Skeletal muscle cell (primary cell): ENCODE data around the gene NXF1.
"Not testable (repeated sequence)": the region's sequence is repeated elsewhere in the genome, so short reads cannot be mapped to it uniquely, and the experiment has no call there.

Experiments used
- DNase-seq: peaks from one replicate; pipeline ENCODE4 v3.0.0-alpha.2; 2010; ENCODE audit warnings: low read depth
- H3K4me3 ChIP-seq: 2 replicates; pipeline ENCODE4 v1.5.1; 2011; ENCODE audit warnings: low read depth, mild to moderate bottlenecking, control low read depth, low read length, moderate library complexity

NXF1 gene

GRCh38 chr11:62791501-62792201, 13.6 kb downstream of the NXF1 start, which contains the start of gene TMEM223:
TSS of gene TMEM223 (minus strand) at chr11:62792006. CDS start at chr11:62791994, 12 bp downstream.
- no peak for DNase-seq
- peak within 1 kb of the TSS; percentile 77 for H3K4me3 ChIP-seq

- DNase-seq, result no peak
- H3K4me3 ChIP-seq, result no peak overlapping the region
Observed at GRCh38 chr11:62789576-62789975, 15.7 kb downstream of the NXF1 start.

DNA sequence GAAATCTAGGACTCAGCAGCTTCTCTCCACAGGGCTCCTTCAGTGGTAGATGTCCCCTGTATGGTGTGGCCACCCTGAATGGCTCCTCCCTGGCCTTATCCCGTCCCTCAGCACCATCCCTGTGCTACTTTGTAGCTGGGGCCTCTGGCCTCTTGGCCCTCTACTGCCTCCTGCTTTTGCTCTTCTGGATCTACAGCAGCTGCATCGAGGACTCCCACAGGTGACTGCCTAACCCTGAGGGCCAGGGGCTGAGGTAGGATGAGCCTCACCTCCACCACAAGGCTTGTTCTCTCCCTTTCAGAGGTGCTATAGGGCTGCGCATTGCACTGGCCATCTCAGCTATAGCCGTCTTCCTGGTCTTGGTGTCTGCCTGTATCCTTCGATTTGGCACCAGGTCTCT, 16.2 kb downstream of the NXF1 start:
- no peak overlapping the region for H3K4me3 ChIP-seq
- no peak for DNase-seq

DNA sequence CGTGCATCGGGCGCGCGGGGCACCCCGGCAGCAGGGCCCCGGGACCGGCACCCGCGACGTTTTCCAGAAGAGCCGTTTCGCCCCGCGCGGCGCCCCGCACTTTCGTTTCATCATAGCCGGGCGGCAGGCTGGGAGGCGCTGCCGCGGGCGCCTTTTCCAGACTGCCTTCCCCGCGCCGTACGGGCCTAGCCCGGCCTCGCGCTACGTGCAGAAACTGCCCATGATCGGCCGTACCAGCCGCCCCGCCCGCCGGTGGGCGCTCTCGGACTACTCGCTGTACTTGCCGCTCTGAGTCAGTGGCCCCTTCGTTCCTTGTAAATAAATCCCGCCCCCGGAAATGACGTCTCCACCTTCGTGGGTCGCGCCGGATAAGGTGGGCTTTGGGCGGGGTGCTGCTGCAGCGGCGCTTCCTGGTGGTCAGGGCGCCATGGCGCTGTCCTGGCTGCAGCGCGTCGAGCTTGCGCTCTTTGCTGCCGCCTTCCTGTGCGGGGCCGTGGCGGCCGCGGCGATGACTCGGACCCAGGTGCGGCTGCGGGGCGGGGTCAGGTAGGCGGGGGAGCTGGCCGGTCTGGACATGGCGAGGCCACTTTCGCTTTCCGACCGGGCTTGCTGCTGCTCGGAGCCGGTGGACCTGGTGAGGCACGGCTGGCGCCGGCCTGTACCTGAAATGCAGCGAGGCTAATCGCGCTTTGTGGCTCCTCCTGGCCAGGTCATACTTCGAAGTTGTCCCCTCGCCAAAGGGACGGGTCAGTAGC, 18.1 kb downstream of the NXF1 start, which contains the start of gene TMEM179B:
TSS of gene TMEM179B (plus strand) at position 398 of the 755 bp plus-strand sequence. CDS start at position 428, 30 bp downstream.
- peak; percentile 89 for DNase-seq
- peak within 1 kb of the TSS; percentile 94 for H3K4me3 ChIP-seq

GRCh38 chr11:62786318-62787004, 18.8 kb downstream of the NXF1 start:
- DNase-seq, result no peak
- H3K4me3 ChIP-seq, result peak overlapping the region; percentile 94

DNA sequence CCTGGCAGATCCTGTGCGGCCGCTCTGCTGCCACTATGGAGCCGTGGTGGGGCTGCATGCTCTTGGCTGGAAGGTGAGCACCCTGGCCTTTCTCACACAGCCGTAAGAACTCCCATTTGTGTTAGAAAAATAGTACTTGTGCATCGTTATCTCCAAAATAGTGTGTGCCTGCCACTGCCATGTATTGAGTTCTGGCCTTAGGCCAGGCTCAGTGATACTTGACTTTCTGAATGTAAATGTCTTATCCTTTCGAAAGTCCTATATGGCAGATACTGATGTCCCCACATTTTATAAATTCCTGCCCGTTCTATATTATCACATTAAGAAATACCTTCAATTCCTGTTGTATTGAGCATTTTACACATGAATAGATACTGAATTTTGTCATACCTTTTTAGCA, 22.5 kb downstream of the NXF1 start:
- no peak overlapping the region for H3K4me3 ChIP-seq
- no peak for DNase-seq

DNA sequence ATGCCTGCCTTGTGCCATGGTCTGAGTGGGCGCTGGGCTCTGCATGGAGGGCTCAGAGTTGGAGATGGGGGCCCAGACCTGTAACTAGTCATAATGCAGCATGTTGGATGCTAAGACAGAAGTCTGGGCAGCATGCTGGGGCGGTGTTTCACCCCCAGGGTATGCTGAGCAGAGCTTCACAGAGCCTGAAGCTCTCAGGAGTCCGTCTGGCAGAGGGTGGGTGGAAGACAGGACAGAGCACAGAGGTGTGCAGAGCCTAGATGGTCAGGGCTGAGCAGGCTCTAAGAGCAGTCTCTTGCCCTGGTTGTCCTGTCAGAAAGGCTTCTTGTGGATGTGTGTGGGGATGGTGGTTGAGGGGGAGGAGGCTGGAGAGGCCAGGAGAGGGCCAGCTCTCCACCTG, 26.8 kb downstream of the NXF1 start:
- no peak overlapping the region for H3K4me3 ChIP-seq
- DNase-seq, result no peak

- no peak overlapping the region for H3K4me3 ChIP-seq
- no peak for DNase-seq
Observed at GRCh38 chr11:62777389-62777788, 27.9 kb downstream of the NXF1 start.

- H3K4me3 ChIP-seq, result no peak overlapping the region
- no peak for DNase-seq
Observed at GRCh38 chr11:62775646-62776045, 29.6 kb downstream of the NXF1 start.

GRCh38 chr11:62774407-62774806, 30.8 kb downstream of the NXF1 start:
- no peak for DNase-seq
- no peak overlapping the region for H3K4me3 ChIP-seq

DNA sequence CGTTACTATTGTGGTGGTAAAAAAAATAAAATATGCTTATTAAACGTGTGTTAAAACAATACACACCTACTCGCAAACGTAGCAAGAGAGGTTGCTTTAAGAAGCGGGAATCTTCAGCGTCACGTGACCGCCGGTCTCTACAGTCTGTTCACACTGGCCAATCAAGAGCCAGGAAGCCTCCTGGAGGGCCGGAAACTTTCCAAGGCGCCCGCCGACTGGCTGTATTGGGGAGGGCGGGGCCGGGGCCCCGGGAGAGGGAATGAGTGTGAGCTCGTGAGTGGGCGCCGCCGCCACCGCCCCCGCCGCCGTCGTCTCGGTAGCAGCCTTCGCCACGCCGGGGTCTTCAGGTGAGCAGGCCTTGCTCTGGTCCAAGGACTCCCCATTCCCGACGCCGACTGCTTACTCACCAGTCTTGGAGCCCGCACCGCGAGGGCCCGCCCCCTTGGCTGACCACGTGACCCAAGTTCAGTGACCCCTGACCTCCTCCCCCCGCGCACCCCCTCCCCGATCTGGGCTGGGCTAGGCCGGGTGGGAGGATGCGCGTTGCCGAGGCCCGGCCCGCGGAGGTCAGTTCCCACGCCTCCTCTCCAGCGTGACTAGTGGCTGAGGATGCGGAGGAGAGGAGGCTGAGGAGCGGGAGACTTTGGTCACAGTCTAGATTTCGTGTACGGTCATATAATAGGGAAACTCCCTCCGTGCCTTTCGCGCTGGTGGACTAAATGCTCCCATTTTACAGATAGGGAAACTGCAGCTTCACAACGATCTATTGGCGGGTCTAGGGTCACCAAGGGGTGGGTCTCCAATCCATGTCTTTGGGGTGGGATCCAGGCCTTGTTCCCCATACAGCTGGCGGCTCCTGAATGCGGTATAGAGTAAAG, 33.9 kb downstream of the NXF1 start, which contains the start of gene TAF6L:
TSS of gene TAF6L (plus strand) at position 253 of the 878 bp plus-strand sequence. CDS start 4,388 bp downstream, outside the sequence.
- DNase-seq, result peak; percentile 83
- peak within 1 kb of the TSS; percentile 68 for H3K4me3 ChIP-seq

- DNase-seq, result no peak
- H3K4me3 ChIP-seq, result peak overlapping the region; percentile 68
Observed at GRCh38 chr11:62770778-62771143, 34.5 kb downstream of the NXF1 start.

GRCh38 chr11:62760867-62761227, 44.4 kb downstream of the NXF1 start:
- DNase-seq, H3K4me3 ChIP-seq: not testable (repeated sequence)

GRCh38 chr11:62757846-62758788, 47.1 kb downstream of the NXF1 start:
- no peak for DNase-seq
- no peak overlapping the region for H3K4me3 ChIP-seq

- DNase-seq, result no peak
- H3K4me3 ChIP-seq, result no peak overlapping the region
Observed at GRCh38 chr11:62755086-62755615, 50.1 kb downstream of the NXF1 start.

DNA sequence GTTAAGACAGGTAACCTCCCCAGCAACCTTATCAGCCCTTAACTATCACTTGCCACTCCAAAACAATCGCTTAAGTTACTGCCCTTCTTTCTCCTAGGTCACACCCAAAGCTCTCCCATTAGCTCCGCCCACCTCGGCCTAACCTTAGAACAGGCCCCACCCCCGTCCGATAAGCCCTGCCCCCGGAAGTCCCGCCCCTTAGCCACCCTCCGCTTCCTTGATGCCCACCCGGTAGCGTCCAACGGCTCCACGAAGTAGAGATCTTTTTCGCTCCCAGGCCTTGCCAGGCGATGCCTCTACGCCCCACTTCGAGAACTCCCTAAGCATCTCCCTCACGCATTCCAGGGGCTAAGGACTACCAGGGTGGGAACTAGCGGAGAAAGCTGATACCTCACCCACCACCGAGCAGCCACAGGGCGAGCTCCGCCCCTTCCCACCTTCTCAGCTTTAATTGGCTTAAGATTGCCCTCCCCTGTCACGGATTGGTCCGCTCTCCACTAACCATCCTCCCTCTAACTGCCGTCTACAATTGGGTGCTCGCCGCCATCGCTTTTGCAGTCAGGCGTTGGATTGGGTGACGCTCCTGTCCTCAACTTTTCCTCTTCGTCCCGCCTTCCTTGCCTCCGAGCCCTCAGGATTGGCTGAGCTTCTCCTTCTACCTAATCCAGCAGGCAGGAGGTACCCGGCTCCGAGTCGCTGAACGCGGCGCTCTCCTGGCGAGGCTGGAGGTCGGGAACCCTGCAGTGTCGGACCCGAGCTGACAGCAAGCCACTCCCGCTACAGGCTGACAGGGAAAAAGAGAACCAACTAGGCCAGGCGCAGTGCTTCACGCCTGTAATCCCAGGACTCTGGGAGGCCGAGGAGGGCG, 51.3 kb downstream of the NXF1 start, which contains the start of gene ZBTB3:
TSS of gene ZBTB3 (minus strand) at position 425 of the 868 bp plus-strand sequence. CDS start 496 bp downstream, outside the sequence.
- peak within 1 kb of the TSS; percentile 67 for H3K4me3 ChIP-seq
- peak; percentile 97 for DNase-seq
